Fibroblast of skin of scalp (primary cell): ENCODE results near the gene BTBD2.
"Not testable (repeated sequence)": the region's sequence is repeated elsewhere in the genome, so short reads cannot be mapped to it uniquely, and the experiment has no call there.

Source experiments
- DNase-seq: peaks from one replicate; pipeline ENCODE4 v3.0.0-alpha.2; 2013

The BTBD2 gene

DNA sequence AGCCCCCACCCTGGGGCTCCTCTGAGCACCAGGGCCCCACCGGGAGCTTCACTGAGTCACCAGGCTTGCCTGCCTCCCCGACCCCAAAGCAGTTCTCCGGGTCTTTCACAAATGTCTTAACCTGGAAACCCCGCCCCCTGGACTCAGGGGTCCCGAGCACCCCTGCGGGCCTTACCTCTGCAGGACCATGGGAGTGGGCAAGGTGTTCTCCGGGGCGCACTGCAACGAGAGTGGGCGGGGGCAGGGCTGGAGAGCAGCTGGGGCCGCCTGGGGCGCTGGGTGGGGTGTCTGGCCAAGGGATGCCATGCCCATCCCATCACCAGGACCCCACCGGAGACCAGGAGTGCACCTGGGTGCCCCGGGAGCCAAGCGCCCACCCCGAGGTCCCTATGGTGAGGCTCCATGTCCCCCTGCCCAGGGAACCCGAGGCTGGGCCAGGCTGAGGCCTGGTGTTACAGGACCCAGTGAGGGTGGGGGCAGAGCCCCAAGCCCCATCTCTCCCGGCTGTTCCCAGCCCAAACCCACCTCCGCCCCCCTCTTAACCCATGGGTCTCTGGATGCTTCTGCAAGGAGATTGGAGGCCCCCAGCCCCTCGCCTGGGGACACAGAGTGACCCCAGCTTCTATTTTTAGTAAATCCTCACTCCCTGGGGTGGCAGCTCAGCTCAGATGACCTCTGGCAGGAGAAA lies 24.6 kb upstream of the BTBD2 start:
- DNase-seq, result no peak

DNA sequence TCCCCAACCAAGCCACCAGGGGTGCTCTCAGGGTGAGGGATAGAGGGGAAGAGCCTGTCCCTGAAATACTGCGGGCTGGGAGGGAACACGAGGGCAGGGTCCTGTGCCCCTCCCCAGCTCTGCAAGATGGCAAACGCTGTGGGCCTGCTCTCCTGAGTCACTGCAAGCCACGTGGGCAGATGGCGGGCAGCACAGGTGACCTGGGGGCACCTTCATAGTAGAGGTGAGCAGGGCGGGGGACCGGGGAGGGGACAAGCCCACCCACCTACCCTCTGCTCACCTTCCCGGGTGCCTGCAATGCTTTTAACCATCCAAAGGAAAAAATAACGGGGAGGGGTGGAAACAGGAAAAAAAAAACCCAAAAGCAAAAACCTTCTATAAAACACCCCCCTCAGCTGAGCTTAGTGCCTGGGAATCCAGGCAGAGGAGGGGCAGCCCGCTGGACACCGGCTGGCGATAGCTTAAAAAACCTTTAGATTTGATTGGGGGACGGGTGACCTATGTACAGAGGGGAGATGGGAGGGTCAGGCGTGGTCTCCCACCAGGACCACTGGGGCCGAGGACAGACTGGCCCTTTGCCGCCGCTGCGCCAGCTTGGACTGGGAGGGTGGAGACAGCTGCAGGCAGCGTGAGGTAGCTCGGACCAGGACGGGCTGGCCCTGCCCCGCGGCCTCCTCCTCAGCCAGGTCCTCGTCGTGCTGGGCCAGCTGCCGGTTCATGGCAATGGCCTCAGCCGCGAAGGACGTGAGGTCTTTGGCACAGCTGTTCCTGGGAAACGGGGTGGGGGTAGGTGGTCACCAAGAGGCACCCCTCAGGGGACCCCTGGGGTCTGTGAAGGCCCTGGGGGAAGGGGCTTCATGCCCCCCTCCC lies 23.8 kb upstream of the BTBD2 start:
- no peak for DNase-seq

DNA sequence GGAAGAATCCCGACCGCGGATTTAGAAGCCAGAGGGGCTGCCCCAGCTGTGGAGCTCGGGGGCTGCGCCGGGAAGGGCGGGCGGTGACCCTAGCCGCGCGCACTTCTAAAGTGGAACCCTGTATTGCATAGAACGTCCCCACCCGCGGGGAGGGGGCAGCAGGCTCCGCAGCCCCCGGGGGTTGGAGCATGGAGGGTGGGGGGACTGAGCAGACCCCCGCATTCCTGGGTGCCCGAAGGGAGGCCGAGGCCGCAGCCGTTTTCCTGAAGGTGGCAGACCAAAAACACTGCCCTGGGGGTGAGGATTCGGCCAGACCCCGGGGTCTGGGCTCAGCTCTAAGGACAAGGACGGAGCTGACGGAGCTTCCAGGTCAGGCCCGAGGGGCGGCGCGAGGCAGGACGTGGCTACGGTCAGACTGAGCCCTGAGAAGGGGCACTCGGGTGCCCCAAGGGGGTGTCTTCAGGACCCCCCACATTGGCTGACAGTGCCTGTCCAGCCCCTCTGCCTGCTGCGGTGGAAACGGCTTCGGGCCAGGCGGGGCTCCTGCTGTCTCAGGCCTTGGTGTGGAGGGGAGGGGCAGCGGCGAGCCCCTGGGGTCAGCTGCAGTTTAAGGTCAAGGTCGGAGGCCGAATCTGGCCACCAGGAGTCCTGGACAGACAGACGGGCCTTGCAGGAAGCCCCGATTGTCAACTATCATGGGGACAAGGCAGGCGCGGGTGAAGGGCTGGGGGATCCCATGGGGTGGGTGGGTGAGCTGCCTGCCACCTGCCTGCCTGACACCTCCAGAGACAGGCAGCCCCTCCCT lies 23.0 kb upstream of the BTBD2 start:
- no peak for DNase-seq

DNA sequence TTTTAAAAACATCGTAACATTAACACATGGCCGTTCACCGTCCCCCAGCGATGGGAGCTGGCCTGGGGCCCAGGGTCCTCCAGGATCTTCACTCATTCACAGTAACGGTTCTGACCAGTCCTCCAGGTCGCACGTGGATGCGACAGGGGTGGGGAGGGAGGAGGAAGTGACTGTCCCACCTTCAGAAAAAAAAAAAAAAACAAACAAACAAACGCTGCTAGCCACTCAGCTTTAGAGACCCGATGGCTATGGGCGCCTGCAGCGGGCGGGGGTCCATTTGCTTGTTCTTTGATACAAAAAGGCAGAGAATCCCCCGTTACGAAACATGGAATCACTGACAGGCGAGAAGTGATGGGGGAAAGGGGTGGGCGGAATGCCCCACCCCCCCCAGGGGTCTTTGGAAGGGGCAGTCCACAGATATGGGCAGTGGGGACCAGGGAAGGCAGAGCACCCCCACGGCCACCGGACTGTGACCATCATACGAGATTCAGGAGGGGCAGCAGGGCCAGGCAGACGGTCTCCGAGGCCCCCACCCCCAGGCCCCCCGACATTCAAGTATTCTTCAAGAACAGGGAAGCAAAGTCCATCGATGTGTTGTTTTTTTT lies 22.2 kb upstream of the BTBD2 start:
- no peak for DNase-seq

DNA sequence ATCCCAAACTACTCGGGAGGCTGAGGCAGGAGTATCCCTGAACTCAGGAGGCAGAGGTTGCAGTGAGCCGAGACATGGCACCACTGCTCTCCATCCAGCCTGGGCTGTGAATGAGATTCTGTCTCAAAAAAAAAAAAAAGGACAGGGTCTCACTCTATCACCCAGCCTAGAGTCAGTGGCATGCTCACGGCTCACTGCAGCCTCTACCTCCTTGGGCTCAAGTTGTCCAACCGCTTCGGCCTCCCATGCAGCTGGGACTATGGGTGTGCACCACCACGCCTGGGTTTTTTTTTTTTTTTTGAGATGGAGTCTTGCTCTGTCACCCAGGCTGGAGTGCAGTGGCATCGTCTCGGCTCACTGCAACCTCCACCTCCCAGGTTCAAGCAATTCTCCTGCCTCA lies 20.9 kb upstream of the BTBD2 start:
- DNase-seq, result no peak

DNA sequence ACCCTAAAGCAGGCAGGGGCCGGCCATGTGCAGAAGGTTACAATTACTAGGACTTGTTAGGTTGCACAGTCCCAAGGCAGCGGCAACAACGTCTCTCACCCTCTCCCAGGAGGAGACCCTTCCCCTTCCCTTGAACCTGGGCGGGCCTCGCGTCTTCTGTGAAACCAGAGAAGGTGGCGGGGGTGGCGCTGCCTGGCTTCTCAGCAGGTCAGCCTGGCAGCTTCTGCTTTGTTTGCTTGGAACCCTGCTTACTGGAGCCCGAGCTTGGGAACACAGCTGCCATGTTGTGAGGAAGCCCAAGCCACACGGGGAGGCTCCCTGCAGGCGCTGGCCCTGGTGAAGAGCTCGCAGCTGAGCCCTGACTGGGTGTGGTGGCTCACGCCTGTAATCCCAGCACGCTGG lies 20.1 kb upstream of the BTBD2 start:
- no peak for DNase-seq

DNA sequence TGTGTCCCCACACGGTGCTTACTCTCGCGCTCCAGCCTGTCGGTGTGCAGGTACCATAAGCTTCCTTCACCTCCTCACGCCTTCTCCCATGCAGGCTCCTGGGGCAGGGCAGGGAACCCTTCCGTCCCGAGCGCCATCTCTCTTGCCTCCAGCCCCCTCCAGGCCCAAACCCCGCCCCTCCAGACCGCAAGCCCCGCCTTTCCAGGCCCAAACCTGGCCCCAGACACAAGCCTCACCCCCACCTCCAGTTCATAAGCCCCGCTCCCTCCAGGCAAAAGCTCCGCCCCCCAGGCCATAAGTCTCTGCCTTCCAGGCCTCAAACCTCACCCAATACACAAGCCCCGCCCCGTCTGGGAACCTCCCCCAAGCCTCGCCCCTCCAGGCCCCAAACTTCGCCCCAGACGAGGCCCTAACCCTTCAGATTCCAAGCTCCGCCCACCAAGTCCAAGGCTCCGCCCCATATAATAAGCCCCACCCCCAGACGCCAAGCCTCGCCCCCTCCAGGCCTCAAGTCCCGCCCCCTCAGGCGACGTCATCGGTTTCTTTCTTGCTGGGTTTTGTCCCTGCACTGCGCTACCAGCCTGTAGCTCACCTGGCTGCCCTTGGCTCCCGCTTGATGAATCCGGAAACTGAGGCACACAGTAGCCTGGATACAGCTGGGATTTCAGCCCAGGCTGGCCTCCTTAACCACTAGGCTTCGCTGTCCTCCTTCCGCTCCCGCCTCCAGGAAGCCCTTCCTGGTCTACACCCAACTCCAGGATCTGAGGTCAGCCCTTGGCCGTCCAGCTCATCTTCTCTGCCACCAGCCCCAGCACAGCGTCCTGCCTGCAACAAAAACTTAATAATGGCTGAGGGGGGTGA lies 19.4 kb upstream of the BTBD2 start:
- no peak for DNase-seq

DNA sequence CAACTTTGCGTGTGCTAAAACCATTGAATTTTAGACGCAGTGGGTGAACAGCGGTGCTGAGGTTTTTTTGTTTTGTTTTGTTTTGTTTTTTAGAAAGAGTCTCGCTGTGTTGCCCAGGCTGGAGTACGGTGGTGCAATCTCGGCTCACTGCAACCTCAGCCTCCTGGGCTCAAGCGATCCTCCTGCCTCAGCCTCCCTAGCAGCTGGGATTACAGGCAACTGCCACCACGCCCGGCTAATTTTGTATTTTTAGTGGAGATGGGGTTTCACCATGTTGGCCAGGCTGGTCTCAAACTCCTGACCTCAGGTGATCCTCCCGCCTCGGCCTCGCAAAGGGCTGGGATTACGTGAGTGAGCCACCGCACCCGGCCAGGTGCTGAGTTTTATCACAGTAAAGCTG lies 18.7 kb upstream of the BTBD2 start:
- not testable (repeated sequence) for DNase-seq

DNA sequence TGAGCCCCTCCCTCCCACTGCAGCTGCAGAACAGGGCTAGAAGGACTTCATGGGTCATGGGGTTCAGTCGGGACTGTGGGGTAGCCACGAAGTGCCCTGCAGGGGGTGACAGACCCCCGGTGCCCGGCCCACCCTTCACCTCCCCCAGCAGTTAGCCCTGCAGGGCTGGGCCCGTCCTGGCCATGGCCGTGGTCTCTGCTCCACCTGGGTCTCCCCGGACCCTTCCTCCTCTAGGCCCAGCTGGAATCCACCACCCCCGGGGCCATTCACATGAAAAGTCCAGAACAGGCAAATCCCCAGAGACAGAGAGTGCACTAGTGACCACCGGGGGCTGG lies 18.3 kb upstream of the BTBD2 start:
- DNase-seq, result no peak

DNA sequence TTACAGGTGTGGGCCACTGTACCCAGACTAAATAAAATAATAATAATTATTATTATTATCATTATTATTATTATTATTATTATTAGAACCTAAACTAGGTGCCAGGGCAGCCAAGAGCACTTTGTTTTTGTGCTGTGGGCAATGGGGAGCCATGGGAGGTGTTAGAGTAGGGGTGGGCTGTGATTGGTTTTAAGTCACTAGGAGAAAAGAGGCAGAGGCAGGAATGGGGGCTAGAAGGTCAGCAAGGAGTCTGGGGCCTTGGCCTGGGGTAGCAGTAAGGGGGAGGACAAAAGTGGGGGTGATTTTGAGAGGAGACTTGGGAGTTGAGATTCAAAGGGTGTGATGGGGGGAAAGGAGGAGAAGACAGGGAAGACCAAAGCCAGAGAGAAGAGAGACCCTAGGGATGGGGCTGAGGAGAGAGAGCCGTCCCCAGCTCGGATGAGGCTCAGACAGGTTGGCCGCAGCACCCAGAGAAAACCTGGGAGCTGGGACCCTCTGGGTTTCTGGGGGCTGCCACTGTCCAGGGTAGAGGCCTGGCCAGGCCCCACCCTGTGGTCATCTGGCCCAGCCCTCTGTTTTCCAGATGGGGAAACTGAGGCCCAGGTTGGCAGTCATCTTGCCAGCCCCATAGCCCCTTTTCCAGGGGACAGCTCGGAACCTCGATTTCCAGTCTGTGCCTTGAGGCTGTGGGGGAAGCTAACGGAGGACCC lies 17.8 kb upstream of the BTBD2 start:
- no peak for DNase-seq

DNA sequence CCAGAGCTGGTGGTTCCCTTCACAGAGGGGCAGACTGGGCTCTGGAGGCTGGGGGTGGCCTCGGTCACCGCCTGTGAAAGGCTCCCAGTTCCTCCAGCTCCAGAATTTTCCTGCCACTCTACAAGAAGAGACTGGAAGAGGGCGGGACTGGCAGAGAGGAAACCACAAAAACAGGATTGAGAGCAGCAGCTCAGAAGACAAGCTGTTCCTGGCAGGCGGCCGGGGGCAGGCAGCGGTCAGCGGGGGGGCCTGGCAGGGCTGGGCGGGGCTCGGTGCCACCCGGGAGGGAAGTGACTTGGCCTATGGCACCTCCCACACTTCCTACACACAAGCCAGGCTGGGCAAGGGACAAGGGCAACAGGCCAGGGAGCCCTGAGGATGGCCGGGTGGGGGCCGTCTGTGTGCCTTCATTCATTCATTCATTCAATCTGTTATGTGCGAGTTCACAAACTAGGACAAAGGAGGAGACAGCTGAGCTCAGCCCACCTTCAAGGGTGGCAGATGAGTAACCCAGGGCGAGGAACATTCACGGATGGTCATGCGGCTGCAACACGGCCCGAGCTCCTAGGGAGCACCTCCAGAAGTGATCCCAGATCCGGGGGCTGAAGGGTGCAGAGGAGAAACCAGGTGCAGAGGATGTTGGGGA lies 16.9 kb upstream of the BTBD2 start:
- DNase-seq, result peak; percentile 88

DNA sequence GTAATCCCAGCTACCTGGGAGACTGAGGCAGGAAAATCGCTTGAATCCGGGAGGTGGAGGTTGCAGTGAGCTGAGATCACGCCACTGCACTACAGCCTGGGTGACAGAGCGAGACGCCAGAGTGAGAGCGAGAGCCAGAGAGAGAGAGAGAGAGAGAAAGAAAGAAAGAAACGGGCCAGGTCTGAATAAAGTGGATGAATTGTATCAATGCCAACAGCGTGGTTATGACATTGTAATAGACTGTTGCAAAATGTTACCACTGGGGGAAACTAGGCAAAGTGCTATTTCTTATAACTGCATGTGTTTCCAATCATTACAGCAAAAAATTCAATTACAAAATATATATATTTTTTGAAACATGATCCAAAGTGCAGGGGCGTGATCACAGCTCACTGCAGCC lies 11.8 kb upstream of the BTBD2 start:
- peak; percentile 79 for DNase-seq

DNA sequence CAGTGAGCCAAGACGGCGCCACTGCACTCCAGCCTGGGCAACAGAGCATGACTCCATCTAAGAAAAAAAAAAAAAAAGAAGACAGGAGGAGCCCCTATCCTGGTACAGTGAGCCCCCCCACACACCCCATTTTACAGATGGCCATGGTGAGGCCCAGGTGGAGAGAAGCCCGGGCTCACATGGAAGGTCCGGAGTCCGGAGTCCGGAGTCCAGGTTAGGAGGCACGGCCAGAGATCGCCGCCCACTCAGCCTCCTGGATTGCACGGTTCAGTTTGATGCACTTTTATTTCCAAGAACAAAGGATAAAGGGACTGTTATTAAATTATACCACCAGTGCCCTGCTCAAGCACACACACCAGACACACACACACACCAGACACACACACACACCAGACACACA lies 11.3 kb upstream of the BTBD2 start:
- DNase-seq, result no peak

DNA sequence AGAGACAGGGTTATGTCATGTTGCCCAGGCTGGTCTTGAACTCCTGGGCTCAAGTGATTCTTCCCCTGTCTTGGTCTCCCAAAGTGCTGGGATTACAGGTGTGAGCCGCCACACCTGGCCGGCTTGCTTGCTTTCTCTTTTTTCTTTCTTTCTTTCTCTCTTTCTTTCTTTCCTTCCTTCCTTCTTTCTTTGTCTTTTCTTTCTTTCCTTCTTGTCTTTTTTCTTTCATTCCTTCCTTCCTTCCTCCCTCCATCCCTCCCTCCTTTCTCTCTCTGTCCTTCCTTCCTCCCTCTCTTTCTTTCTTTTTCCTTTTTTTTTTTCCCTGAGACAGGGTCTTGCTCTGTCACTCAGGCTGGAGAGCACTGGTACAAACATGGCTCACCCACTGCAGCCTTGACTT lies 6.8 kb upstream of the BTBD2 start:
- no peak for DNase-seq

DNA sequence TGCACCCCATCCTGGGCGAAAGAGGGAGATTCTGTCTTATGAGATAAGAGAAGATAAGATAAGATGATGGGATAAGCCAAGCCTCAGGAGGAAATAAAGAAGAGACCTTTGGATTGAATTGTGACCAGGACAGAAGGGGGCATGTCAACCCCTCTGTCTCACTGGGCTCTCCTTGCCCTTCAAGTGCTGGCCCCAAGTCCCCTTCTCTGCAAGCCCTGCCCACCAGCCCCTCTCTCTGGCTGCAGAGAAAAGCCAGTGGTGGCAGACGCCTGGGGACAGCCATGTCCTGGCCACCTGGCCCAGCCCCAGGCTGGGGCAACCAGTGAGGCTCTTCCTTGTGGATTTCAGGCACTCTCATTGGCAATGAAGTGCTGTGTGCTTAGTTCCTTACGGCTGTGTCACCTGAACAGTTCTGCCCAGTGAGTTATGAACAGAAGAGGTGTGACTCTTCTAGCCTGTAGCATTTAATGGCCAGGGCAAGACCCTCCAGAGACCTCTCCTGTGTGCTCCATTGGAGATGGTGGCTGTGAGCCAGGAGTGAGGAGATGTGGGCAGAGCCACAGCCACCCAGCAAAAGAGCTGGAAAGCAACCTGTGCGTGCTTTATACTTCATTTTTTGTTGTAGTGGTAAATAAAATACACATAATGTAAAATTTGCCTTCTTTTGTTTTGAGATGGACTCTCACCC lies 6.1 kb upstream of the BTBD2 start:
- DNase-seq, result no peak

DNA sequence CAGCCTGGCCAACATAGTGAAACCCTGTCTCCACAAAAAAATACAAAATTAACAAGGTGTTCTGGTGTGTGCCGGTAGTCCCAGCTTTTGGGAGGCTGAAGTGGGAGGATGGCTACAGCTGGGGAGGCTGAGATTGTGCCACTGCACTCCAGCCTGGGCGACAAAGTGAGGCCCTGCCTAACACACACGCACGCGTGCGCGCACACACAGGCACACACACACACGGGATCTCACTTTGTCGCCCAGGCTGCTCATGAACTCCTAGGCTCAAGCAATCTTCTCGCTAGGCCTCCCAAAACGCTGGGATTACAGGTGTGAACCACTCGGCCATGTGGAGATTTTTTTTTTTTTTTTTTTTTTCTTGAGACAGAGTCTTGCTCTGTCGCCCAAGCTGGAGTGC lies 3.2 kb upstream of the BTBD2 start:
- no peak for DNase-seq

DNA sequence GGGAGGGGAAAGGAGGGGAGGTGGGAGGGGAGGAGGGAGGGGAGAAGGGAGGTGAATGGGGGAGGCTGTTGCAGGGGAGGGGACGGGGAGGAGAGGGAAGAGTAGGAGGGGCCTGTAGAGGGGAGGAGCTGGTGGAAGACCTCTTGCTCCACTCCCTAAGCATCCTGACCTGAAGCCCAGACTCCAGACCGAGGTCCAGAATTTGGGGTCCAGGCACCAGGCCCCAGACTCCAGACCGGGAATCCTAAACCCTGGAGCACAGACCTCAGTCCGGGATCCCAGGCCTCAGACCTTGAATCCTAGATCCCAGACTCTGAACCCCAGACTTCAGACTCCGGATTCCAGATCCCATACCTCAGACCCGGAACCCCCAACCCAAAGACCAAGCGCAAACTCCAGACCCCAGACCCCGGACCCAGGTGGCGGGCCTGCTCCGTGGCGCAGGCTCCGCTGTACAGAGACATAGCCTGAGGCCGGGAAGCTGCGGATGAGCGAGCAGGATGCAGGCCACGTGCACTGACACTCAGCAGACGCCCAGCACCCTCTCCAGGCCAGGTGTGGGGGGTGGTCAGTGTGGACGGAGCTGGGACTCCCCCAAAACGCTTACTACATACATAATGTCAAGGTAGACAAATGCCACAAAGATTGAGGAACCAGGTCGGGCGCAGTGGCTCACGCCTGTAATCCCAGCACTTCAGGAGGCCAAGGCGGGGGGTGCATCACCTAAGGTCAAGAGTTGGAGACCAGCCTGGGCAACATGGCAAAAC lies 710 bp upstream of the BTBD2 start:
- DNase-seq, result peak; percentile 90

DNA sequence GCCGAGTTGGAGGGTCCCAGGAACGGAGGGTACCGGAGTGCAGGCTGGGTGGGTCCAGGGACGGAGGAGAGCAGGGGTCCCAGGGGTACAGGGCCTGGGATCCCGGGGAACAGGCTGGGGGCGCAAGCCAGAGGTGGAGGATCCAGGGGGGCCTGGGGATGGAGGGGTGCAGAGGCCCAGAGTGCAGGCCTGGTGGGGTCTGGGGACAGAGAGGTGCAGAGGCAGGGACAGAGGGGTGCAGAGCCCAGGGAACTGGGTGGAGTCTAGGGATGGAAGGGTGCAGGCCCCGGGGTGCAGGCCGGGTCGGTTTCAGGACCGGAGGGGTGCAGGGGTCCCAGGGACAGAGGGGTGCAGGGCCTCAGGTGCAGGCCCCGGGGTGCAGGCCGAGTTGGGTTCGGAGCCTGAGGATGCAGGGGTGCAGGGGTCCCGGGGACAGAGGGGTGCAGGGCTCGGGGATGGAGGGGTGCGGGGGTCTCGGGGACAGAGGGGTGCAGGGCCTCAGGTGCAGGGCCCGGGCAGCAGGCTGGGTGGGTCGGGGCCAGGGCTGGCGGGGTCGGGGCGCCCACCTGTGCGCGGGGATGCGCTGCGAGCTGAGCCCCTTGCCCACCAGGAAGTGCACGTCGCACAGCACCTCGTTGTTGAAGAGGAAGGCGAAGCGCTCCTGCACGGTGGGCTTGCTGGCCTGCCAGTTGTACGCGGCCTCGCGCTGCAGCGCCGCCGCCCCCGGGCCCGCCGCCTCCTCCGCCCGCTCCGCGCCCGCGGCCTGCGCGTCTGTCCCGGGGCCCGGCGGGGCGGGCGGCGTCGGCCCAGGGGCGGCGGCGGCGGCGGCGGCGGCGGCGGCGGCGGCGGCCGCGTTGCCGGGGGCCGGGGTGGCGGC lies 545 bp downstream of the BTBD2 start:
- DNase-seq, result no peak
